ENCODE data around the gene CHST14.

The CHST14 gene, protein sequence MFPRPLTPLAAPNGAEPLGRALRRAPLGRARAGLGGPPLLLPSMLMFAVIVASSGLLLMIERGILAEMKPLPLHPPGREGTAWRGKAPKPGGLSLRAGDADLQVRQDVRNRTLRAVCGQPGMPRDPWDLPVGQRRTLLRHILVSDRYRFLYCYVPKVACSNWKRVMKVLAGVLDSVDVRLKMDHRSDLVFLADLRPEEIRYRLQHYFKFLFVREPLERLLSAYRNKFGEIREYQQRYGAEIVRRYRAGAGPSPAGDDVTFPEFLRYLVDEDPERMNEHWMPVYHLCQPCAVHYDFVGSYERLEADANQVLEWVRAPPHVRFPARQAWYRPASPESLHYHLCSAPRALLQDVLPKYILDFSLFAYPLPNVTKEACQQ

GRCh38 chr15:40470423-40471104 is at the start of gene CHST14:
Gene CHST14 (plus strand): TSS chr15:40470984. CDS start chr15:40471214, 230 bp downstream.
- DNase-seq = peak; percentile 66

- DNase-seq = peak; percentile 48
Measured at GRCh38 chr15:40421246-40422157, 49.3 kb upstream of the CHST14 start.

- no peak for DNase-seq
Measured at GRCh38 chr15:40424483-40425115, 46.2 kb upstream of the CHST14 start.

DNA sequence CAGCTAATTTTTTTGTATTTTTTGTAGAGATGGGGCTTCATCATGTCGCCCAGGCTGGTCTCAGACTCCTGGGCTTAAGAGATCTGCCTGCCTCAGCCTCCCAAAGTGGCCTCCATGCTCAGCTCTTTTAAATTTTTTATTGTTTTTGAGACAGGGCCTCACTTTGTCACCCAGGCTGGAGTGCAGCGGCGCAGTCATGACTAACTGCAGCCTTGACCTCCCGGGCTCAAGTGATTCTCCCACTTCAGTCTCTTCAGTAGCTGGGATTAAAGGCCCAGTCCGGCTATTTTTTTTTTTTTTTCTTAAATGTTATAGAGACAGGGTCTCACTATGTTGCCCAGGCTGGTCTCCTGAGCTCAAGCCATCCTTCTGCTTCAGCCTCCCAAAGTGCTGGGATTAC is 45.1 kb upstream of the CHST14 start:
- no peak for DNase-seq

DNA sequence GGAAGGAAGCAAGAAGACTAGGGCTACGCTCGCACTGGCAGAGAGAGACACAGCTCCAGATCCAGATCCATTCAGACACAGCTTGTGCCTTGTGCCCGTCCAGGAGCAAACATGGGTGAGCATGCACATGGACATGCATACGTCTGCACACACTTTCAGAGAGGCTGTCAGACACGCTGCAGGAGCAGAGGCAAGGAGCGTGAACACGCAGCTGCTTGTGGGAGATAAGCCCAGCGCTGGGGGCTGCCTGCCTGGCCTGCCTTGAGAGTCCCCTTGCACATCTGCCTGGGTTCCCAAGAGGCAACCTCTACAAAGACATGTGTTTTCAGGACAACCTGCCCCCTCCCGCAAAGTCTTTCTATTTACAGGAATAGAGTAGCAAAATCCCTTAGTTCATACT is 43.6 kb upstream of the CHST14 start:
- no peak for DNase-seq

GRCh38 chr15:40428185-40428584 is 42.6 kb upstream of the CHST14 start:
- DNase-seq = no peak

DNA sequence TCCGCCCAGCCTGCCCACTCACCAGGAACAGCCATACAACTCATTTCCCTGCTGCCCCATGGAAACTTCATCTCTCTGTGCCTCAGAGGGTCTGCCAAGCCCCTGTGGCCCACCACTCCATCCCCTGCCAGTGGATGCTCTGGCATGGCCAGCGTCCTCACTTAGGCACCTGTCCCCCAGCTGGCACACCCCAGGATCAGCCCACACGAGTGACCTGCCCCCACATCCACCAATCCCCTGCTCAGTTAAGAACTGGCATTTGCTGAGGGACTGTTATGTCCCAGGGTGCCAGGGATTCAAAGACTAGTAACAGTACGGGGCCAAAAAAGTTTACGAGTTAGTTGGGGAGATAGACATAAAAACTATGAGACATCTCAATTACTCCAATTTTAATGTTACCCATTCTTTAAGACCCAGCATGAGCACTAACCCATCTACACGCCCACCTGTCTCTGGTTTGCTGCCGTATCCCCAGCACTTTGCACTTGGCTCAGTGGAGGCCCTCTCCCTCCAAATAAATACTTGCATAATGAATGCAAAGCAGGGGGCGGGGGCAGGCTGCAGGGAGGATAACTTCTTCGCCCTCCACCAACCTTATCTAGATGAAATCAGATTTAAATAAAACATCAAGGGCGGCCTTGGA is 41.6 kb upstream of the CHST14 start:
- DNase-seq = no peak

- DNase-seq = no peak
Measured at GRCh38 chr15:40430271-40430805, 40.4 kb upstream of the CHST14 start.

- DNase-seq = no peak
Measured at GRCh38 chr15:40435023-40435709, 35.6 kb upstream of the CHST14 start.

DNA sequence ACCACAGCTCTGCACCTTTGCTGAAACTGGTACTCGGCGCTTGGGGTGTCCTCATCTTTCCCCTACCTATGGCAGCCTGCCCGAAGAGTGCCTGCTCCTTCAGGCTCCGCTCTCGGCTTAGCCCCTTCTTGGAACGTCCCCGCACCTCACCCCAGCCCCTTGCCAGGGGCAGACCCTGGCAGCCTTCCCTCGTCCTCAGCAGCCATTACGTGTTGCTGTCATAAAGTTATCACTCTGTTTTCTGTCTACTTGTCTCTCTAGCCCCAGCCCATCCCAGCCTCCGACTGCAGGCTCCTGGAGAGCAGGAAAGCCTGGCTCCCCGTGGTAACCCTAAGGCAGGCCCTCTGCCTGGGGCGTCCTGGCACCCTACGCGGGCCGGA is 35.1 kb upstream of the CHST14 start:
- DNase-seq = no peak

DNA sequence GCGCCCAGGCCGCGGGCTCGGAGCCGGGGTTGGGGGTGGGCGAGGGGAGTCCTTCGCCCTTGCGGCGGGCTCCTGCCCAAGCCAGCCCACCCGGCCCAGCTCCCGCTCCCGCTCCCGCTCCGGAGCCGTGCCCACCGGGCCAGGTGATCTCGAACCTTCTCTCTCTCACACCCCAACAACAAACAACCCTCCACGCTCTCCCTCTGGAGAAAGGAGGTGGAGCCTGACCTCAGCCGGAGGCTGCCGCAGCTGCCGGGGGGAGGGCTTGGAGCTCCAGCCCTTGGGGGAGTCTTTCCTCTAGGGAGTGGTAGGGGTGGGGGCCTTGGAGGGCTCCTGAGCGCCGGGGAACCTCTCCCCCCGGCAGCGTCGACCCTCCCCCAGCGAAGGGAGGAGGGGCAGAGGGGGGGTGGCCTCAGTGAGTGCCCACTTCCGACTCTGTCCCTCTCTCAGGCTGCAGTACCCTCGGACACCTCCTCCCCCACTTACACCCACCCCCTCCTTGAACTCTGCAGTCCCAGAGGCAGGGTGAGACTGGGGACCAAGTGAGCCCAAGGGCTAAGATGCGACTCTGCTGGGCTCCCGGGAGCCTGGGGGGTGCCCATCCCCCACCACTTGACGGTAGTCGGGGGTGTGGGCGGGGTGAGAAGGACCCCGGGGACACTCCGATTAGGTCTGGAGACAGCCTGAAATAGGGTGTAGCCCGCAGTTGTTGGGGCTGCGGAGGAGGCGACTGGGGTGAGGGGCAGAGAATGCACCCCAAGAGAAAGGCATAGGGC is 34.5 kb upstream of the CHST14 start:
- DNase-seq = peak; percentile 40

GRCh38 chr15:40436892-40437751 is 33.7 kb upstream of the CHST14 start:
- DNase-seq = no peak

- no peak for DNase-seq
Measured at GRCh38 chr15:40437752-40438687, 32.8 kb upstream of the CHST14 start.

GRCh38 chr15:40438712-40439111 is 32.1 kb upstream of the CHST14 start:
- no peak for DNase-seq

- DNase-seq = no peak
Measured at GRCh38 chr15:40439461-40439959, 31.3 kb upstream of the CHST14 start.

DNA sequence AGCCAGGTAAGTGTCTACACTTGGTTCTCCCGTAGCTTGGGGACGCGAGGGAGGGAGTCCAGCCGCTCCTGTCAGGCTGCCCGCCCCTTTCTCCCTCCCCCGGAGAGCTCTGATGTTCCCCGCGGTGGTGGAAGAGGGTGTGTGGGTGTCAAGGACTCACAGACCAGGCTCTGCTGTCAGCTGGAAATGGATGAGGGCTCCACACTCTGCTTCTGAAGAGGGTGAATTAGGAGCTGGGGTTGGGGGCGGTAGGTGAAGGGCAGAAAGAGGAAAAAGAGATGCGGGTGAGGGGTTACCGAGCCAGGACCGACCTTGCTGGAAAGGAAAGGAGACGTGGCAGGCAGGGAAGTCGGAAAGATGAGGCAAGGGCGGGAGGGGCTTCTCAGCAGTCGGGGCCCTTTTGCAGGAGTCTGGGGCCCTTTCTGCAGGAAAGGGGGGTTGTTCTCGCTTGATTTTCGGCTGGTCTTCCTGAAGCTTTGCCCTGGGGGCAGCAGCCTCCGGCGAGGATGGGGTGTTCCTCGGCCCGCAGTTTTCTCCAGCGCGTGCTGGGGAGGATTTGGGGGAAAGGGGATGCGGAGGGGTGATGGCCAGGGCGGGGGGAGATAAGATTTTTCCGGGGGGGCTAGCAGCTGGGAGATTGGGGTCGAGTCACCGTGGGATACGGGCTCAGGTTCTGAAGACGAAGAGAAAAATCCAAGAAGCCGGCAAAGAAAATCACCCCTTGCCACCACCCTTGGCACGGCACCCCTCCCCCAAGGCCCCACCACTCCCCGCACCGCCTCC is 30.6 kb upstream of the CHST14 start:
- DNase-seq = peak; percentile 43

Data from NCI-H146 (cell line).